Progenitor cell of endocrine pancreas (in vitro differentiated cells): ENCODE results near the gene GPR68. TPM values are rescaled to one million over a fixed set of nuclear protein-coding genes. Genes with fewer than 3 reads are reported as not detected.
"Not testable (repeated sequence)": the region's sequence is repeated elsewhere in the genome, so short reads cannot be mapped to it uniquely, and the experiment has no call there.

Source experiments
- DNase-seq: peaks from one replicate; pipeline ENCODE4 v3.0.0; 2021; ENCODE audit warnings: low spot score; ENCODE audit not compliant: unreplicated experiment
- H3K27ac Mint-ChIP-seq: 2 replicates; pipeline ENCODE4 v1.8.0; 2021; ENCODE audit warnings: mild to moderate bottlenecking, moderate library complexity, mixed read lengths
- H3K27me3 Mint-ChIP-seq: 2 replicates; pipeline ENCODE4 v1.8.0; 2021; ENCODE audit warnings: mixed read lengths
- H3K36me3 Mint-ChIP-seq: 2 replicates; pipeline ENCODE4 v1.8.0; 2022; ENCODE audit warnings: mixed read lengths; ENCODE audit not compliant: insufficient read depth
- H3K4me1 Mint-ChIP-seq: 2 replicates; pipeline ENCODE4 v1.8.0; 2021; ENCODE audit warnings: low read depth, mixed read lengths
- H3K4me3 Mint-ChIP-seq: 2 replicates; pipeline ENCODE4 v1.8.0; 2021; ENCODE audit warnings: low read depth, mild to moderate bottlenecking, moderate library complexity, mixed read lengths
- H3K9me3 Mint-ChIP-seq: 2 replicates; pipeline ENCODE4 v1.8.0; 2021; ENCODE audit warnings: low read depth, mixed read lengths
- total RNA-seq: library from RNA; stranded (reverse); gene quantifications from 2 replicates; pipeline ENCODE4 v1.2.1, GENCODE V29; 2021
- TF ChIP-seq, protein P1 (sequence below): fragments of 200-600 bp; sonication (generic); IDR thresholded peaks from one replicate; pipeline ENCODE4 v1.5.0; 2021; ENCODE audit warnings: antibody characterized with exemption, mild to moderate bottlenecking; ENCODE audit not compliant: unreplicated experiment

Gene GPR68
- total RNA-seq, 1 donor from 2014 or later: 0.31 TPM

DNA sequence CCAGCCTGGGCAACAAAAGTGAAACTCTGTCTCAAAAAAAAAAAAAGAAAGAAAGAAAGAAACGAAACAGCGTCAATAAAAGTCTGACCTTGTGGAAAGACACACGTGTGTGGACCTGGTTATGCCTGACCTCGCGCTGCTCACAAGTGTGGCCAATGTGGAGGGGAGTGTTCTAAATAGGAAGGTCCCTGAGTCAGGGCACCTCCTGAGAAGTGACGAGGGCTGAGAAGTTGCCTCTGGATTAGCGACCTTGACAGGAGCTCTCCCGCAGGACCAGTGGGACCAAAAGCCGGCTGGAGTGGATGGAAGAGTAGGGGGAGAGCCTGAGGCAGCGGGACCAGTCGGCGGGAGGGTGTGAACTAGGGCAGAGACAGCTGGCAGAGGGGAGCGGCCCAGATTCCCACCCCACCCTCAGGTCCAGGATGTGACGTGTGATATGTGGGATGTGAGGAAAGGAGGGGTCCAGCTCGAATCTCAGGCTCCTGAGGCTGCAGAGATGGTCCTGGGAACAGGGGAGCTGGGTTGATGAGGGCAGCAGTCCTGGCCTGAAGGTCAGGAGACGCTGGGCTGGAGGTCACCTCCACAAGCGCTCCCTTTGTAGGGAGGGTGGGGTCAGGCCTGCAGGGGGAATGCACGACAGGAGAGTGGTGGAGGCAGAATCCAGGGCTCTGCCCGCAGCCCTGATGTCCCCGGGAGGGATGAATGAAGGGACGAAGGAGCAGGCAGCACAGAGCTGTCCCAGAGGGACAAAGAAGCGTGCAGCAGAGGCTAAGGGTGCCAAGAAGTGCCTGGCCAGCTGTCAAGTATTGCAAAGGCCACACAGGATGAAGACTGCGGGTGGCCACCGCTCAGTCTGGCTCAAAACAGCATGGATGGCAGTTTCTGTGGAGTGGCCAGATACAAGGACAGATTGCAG lies 24.8 kb upstream of the GPR68 start:
- Mint-ChIP-seq H3K4me1 (peaks cover 2% of the 10 kb centered on the region), H3K27me3 (peaks cover 13% of the 10 kb centered on the region), H3K36me3 (peaks cover 9% of the 10 kb centered on the region), H3K4me3 (no peak overlapping the region), H3K9me3 (no peaks in the 10 kb centered on the region), H3K27ac (peak overlapping the region; percentile 60)
- TF ChIP-seq, protein P1, sequence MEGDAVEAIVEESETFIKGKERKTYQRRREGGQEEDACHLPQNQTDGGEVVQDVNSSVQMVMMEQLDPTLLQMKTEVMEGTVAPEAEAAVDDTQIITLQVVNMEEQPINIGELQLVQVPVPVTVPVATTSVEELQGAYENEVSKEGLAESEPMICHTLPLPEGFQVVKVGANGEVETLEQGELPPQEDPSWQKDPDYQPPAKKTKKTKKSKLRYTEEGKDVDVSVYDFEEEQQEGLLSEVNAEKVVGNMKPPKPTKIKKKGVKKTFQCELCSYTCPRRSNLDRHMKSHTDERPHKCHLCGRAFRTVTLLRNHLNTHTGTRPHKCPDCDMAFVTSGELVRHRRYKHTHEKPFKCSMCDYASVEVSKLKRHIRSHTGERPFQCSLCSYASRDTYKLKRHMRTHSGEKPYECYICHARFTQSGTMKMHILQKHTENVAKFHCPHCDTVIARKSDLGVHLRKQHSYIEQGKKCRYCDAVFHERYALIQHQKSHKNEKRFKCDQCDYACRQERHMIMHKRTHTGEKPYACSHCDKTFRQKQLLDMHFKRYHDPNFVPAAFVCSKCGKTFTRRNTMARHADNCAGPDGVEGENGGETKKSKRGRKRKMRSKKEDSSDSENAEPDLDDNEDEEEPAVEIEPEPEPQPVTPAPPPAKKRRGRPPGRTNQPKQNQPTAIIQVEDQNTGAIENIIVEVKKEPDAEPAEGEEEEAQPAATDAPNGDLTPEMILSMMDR: no peak
- DNase-seq: no peak

DNA sequence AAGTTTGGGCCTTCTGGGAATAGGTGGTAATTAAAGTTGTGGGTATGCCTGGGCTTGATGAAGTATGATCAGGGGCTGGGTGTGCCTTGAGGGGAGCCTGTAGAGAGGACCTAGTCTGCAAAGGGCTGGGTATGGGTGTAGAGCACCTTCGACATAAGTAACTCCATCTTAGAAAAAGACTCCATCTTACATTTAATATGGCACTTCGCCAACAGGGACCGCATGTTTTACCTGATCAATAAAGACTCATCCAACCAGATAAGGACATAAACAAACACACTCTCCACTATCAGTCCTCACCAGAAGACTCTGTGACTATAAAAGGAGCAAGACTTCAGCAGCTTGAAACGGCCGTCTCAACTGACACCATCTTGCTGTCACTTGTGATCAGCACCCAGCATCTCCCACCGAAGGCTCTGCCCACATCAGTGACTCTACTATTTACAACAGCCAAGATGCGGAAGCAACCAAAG lies 23.5 kb upstream of the GPR68 start:
- TF ChIP-seq, protein P1: no peak
- peaks cover 5% of the 10 kb centered on the region for H3K4me1 Mint-ChIP-seq
- H3K36me3 Mint-ChIP-seq: peaks cover 9% of the 10 kb centered on the region
- H3K27ac Mint-ChIP-seq: no peak overlapping the region
- H3K27me3 Mint-ChIP-seq: peaks cover 26% of the 10 kb centered on the region
- no peak overlapping the region for H3K4me3 Mint-ChIP-seq
- H3K9me3 Mint-ChIP-seq: no peaks in the 10 kb centered on the region
- no peak for DNase-seq

DNA sequence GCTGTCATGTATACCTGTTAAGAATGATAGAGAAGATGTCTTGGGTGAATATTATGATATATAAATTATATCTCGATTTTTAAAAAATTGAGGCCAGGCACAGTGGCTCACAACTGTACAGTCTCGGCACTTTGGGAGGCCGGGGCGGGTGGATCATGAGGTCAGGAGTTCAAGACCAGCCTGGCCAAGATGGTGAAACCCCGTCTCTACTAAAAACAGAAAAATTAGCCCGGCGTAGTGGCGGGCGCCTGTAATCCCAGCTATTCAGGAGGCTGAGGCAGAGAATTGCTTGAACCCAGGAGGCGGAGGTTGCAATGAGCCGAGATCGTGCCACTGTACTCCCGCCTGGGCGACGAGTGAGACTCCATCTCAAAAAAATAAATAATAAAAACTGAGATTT lies 21.8 kb upstream of the GPR68 start:
- not testable (repeated sequence) for H3K36me3 Mint-ChIP-seq
- H3K27me3 Mint-ChIP-seq: peaks cover 34% of the 10 kb centered on the region

DNA sequence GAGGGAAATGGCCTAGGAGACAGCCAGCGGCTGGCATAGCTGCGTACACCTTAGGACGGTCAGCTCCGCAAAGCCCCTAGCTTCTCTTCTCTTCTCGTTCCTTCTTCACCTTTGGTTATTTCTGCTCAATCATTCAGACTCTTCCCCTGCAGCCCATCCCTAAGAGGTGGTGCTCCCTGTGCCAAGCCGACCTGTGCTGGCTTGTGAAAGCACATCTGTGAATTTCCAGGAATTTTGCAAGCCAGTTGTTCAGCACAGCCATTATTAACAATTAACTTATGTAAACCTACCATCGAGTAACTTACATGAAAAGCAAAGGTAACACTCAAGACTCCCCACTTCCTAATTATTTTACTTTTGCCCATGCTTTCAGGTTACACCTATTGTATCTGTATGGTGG lies 20.9 kb upstream of the GPR68 start:
- Mint-ChIP-seq H3K27me3 (peaks cover 36% of the 10 kb centered on the region), H3K36me3 (peaks cover 5% of the 10 kb centered on the region), H3K27ac (no peak overlapping the region), H3K4me1 (peaks cover 5% of the 10 kb centered on the region), H3K4me3 (no peak overlapping the region), H3K9me3 (no peaks in the 10 kb centered on the region)
- TF ChIP-seq, protein P1: no peak
- no peak for DNase-seq

More for the DNA sequence above, 21.8 kb upstream of the GPR68 start:
- not testable (repeated sequence) for H3K4me1 Mint-ChIP-seq, DNase-seq, H3K27ac Mint-ChIP-seq, H3K4me3 Mint-ChIP-seq, H3K9me3 Mint-ChIP-seq

GRCh38 chr14:91264151-91265150 lies 19.9 kb upstream of the GPR68 start:
- peak overlapping the region; percentile 66 for H3K4me3 Mint-ChIP-seq
- no peaks in the 10 kb centered on the region for H3K9me3 Mint-ChIP-seq
- peak overlapping the region; percentile 43 for H3K27ac Mint-ChIP-seq
- no peak for DNase-seq
- H3K4me1 Mint-ChIP-seq: peaks cover 5% of the 10 kb centered on the region
- TF ChIP-seq, protein P1: no peak
- peaks cover 5% of the 10 kb centered on the region for H3K36me3 Mint-ChIP-seq
- peaks cover 36% of the 10 kb centered on the region for H3K27me3 Mint-ChIP-seq
